ENCODE measurements around the gene B4GAT1. TPM values are rescaled to one million over a fixed set of nuclear protein-coding genes. Genes with fewer than 3 reads are reported as not detected.

Gene B4GAT1
- polyA plus RNA-seq, 1 donor from 2014 or later: 162 TPM

DNA sequence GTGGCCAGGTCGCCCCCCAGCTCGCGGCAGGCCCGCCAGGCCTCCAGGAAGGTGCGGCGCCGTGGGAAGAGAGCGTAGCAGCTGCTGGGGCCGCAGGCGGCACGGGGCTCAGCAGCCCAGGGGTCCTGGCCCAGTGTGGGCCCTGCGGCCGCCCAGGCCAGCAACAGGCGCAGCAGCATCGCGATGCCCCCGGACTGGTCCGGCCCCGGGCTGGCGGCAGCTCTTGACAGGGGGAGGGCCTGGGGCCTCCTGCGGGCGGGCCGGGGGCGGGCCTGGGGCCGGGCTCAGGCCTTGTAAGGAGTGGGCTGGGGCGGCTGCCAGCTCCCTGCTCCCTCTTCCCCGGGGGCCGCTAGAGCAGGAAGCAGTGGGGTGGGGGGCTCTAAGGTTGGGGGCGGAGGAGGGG lies 30.6 kb downstream of the B4GAT1 start, which contains the start of gene CD248:
Gene CD248 (minus strand): TSS at position 196 of the 403 bp plus-strand sequence. CDS start 17 bp downstream, at position 179.
- Histone ChIP-seq H3K27ac (ENCODE audit: low read length) (no peak within 1 kb of the TSS), H3K9me2 (ENCODE audit: insufficient read depth, low read length) (no peaks in the 10 kb centered on the region), H3K4me2 (ENCODE audit: low read length) (no peak within 1 kb of the TSS), H3K27me3 (ENCODE audit: insufficient read depth, low read depth, low read length) (peaks cover 6% of the 10 kb centered on the region), H3K9ac (ENCODE audit: low read length) (peak within 1 kb of the TSS; percentile 1), H3K79me2 (replicated peaks; ENCODE audit: insufficient read depth, low read length) (no peaks in the 10 kb centered on the region), H3K9me3 (ENCODE audit: low read length) (no peaks in the 10 kb centered on the region), H3K36me3 (ENCODE audit: insufficient read depth, low read length) (no peaks in the 10 kb centered on the region), H3F3A (ENCODE audit: insufficient read depth, low read length, poor library complexity, severe bottlenecking) (no peaks in the 10 kb centered on the region), H3K4me3 (ENCODE audit: low read length) (no peak within 1 kb of the TSS), H4K20me1 (ENCODE audit: insufficient read depth) (no peaks in the 10 kb centered on the region), H2AFZ (ENCODE audit: low read depth, low read length) (no peak within 1 kb of the TSS)
- TF ChIP-seq POLR2AphosphoS5 (IDR thresholded peaks at IDR 0.05) (no peak), RAD21 (conservative IDR thresholded peaks at IDR 0.05) (no peak), EP300 (conservative IDR thresholded peaks at IDR 0.05; ENCODE audit: poor library complexity, severe bottlenecking) (no peak), EZH2 (IDR thresholded peaks at IDR 0.05; ENCODE audit: borderline replicate concordance, insufficient read depth, low read length, poor library complexity, severe bottlenecking) (no peak), TAF1 (IDR thresholded peaks at IDR 0.05; ENCODE audit: low read depth) (no peak), MXI1 (conservative IDR thresholded peaks at IDR 0.05; ENCODE audit: poor library complexity, severe bottlenecking) (no peak), SMC3 (conservative IDR thresholded peaks at IDR 0.05; ENCODE audit: poor library complexity) (no peak)
- TF ChIP-seq, protein P1, sequence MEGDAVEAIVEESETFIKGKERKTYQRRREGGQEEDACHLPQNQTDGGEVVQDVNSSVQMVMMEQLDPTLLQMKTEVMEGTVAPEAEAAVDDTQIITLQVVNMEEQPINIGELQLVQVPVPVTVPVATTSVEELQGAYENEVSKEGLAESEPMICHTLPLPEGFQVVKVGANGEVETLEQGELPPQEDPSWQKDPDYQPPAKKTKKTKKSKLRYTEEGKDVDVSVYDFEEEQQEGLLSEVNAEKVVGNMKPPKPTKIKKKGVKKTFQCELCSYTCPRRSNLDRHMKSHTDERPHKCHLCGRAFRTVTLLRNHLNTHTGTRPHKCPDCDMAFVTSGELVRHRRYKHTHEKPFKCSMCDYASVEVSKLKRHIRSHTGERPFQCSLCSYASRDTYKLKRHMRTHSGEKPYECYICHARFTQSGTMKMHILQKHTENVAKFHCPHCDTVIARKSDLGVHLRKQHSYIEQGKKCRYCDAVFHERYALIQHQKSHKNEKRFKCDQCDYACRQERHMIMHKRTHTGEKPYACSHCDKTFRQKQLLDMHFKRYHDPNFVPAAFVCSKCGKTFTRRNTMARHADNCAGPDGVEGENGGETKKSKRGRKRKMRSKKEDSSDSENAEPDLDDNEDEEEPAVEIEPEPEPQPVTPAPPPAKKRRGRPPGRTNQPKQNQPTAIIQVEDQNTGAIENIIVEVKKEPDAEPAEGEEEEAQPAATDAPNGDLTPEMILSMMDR (IDR thresholded peaks at IDR 0.05; ENCODE audit: poor library complexity, severe bottlenecking): no peak
- TF ChIP-seq, protein P2, sequence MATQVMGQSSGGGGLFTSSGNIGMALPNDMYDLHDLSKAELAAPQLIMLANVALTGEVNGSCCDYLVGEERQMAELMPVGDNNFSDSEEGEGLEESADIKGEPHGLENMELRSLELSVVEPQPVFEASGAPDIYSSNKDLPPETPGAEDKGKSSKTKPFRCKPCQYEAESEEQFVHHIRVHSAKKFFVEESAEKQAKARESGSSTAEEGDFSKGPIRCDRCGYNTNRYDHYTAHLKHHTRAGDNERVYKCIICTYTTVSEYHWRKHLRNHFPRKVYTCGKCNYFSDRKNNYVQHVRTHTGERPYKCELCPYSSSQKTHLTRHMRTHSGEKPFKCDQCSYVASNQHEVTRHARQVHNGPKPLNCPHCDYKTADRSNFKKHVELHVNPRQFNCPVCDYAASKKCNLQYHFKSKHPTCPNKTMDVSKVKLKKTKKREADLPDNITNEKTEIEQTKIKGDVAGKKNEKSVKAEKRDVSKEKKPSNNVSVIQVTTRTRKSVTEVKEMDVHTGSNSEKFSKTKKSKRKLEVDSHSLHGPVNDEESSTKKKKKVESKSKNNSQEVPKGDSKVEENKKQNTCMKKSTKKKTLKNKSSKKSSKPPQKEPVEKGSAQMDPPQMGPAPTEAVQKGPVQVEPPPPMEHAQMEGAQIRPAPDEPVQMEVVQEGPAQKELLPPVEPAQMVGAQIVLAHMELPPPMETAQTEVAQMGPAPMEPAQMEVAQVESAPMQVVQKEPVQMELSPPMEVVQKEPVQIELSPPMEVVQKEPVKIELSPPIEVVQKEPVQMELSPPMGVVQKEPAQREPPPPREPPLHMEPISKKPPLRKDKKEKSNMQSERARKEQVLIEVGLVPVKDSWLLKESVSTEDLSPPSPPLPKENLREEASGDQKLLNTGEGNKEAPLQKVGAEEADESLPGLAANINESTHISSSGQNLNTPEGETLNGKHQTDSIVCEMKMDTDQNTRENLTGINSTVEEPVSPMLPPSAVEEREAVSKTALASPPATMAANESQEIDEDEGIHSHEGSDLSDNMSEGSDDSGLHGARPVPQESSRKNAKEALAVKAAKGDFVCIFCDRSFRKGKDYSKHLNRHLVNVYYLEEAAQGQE (IDR thresholded peaks at IDR 0.05; ENCODE audit: borderline replicate concordance): no peak

DNA sequence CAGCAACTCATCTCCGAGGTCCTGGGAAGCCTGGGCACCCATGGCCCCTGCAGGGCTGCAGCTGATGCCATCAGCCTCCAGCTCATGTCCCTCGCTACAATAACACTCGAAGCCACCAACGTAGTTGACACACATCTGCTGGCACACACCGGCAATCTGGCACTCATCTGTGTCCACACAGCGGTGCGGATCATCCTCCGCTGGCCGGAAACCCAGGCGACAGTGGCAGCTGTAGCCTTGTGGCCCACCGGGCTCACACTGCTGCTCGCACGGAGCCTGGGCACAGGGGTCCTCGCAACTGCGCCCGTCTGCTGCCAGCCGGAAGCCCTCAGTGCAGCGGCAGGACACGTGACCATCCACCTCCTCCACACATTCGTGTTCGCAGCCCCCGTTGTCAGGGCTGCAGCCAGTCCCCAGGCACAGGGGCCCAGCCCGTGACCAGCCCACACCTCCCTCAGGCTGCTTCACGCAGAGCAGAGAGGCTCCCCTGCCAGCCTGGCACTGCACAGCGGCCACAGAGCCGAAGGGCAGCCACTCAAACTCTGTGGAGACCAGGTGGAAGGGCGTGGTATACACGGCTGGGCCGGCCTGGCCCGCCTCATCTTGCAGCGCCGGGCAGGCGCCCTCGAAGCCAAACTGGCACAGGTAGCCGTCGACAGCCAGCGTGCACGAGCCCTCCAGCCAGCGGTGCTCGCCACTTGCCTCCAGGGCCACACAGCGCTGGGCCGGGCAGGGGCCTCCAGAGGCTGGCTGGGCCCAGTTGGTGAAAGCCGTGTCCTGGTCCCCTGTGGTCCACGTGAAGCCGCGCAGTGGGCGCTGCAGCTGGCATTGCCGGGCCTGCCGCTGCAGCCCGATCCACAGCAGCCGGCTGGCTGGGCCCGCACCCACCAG lies 31.3 kb downstream of the B4GAT1 start:
- no peak overlapping the region for H3K9ac ChIP-seq (ENCODE audit: low read length)
- no peak overlapping the region for H2AFZ ChIP-seq (ENCODE audit: low read depth, low read length)
- H3K9me3 ChIP-seq (ENCODE audit: low read length): no peaks in the 10 kb centered on the region
- H3K4me2 ChIP-seq (ENCODE audit: low read length): no peak overlapping the region
- H3K79me2 ChIP-seq (replicated peaks; ENCODE audit: insufficient read depth, low read length): no peaks in the 10 kb centered on the region
- no peaks in the 10 kb centered on the region for H4K20me1 ChIP-seq (ENCODE audit: insufficient read depth)
- TF ChIP-seq TAF1 (IDR thresholded peaks at IDR 0.05; ENCODE audit: low read depth) (no peak), RAD21 (conservative IDR thresholded peaks at IDR 0.05) (no peak), POLR2AphosphoS5 (IDR thresholded peaks at IDR 0.05) (no peak), SMC3 (conservative IDR thresholded peaks at IDR 0.05; ENCODE audit: poor library complexity) (no peak), EP300 (conservative IDR thresholded peaks at IDR 0.05; ENCODE audit: poor library complexity, severe bottlenecking) (no peak), EZH2 (IDR thresholded peaks at IDR 0.05; ENCODE audit: borderline replicate concordance, insufficient read depth, low read length, poor library complexity, severe bottlenecking) (no peak), MXI1 (conservative IDR thresholded peaks at IDR 0.05; ENCODE audit: poor library complexity, severe bottlenecking) (no peak)
- TF ChIP-seq, protein P1 (IDR thresholded peaks at IDR 0.05; ENCODE audit: poor library complexity, severe bottlenecking): no peak
- TF ChIP-seq, protein P2 (IDR thresholded peaks at IDR 0.05; ENCODE audit: borderline replicate concordance): no peak
- peaks cover 11% of the 10 kb centered on the region for H3K27me3 ChIP-seq (ENCODE audit: insufficient read depth, low read depth, low read length)
- no peaks in the 10 kb centered on the region for H3F3A ChIP-seq (ENCODE audit: insufficient read depth, low read length, poor library complexity, severe bottlenecking)
- H3K27ac ChIP-seq (ENCODE audit: low read length): no peak overlapping the region
- H3K4me3 ChIP-seq (ENCODE audit: low read length): no peak overlapping the region
- H3K36me3 ChIP-seq (ENCODE audit: insufficient read depth, low read length): no peaks in the 10 kb centered on the region
- H3K9me2 ChIP-seq (ENCODE audit: insufficient read depth, low read length): no peaks in the 10 kb centered on the region

Data from neural cell (in vitro differentiated cells).